Posterior vena cava (tissue), 2 donors: ENCODE results near the gene LRRC8B. TPM values are rescaled to one million over a fixed set of nuclear protein-coding genes. Genes with fewer than 3 reads are reported as not detected.
A peak's percentile ranks its signal among the peaks of the same experiment; 100 is the strongest.
"Not testable (repeated sequence)": the region's sequence is repeated elsewhere in the genome, so short reads cannot be mapped to it uniquely, and the experiment has no call there.

ENCODE experiments used
- DNase-seq: peaks from one replicate; pipeline ENCODE4 v3.0.0-alpha.2; 2020; ENCODE audit warnings: low spot score
- intact Hi-C, 2 donors: fragments of 100-400 bp; cut with DNase I; formaldehyde crosslinking; loops; one replicate each; pipeline versions ENCODE4 v1.14.1 to v1.14.2; 2022 to 2023
- long read RNA-seq, 2 donors: library from polyadenylated mRNA; unstranded; transcript quantifications; one replicate each; pipeline ENCODE4 v2.0.0, GENCODE V29; 2020 to 2021
- total RNA-seq, 2 donors: library from RNA; stranded (reverse); fragmentation: NEBNext Ultra II Directional; extraction: Animal tissue kit (Norgen Biotek cat#: 25700); gene quantifications; one replicate each; pipeline ENCODE4 v1.2.1, GENCODE V29; 2021
- donor health status: DM: yes; HTN: yes; CAD: no.
- donor health status: DM: yes; HTN: yes; CAD: no.

LRRC8B gene
- total RNA-seq, result 1 to 10 TPM; 6.0 to 9.9 TPM
- long read RNA-seq, donor 1, partial matches to known transcripts, result 3 of 4 reads
- long read RNA-seq, donor 1, other reads (novel, unspliced or antisense), result 1 of 4 reads
- long read RNA-seq, donor 2, result 0 reads

GRCh38 chr1:89524369-89525168 lies at the start of gene LRRC8B:
LRRC8B (plus strand) TSS chr1:89524829; CDS start chr1:89582651, 57,822 bp downstream.
- intact Hi-C loops, result loop anchor here in 1 of 2 donors (10.0 kb wide), 1 partner anchor 50 kb away; no protein-coding TSS in a partner anchor
- peak; percentile 98 for DNase-seq

DNA sequence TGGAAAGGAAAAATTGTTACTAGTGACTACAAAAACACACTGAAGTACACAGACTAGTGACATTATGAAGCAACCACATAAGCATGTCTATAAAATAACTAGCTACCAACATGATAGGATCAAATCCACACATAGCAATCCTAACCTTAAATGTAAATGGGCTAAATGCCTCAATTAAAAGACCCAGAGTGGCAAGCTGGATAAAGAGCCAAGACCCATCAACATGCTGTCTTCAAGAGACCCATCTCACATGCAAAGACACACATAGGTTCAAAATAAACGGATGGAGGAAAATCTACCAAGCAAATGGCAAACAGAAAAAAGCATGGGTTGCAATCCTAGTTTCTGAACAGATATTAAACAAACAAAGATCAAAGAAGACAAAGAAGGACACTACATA lies 49.4 kb upstream of the LRRC8B start:
- no peak for DNase-seq
- intact Hi-C loops, result no loop called here

DNA sequence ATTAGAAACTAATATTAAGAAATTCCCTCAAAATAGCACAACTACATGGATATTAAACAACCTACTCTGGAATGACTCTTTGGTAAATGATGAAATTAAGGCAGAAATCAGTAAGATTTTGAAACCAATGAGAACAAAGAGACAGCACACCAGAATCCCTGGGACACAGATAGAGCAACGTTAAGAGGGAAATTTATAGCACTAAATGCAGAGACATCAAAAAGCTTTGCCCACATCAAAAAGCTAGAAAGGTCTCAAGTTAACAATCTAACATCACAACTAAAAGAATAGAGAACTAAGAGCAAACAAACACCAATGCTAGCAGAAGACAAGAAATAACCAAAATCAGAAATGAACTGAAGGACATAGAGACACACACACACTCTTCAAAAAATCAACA lies 48.6 kb upstream of the LRRC8B start:
- no peak for DNase-seq
- intact Hi-C loops, result no loop called here

GRCh38 chr1:89483010-89483756 lies 41.4 kb upstream of the LRRC8B start:
- DNase-seq, result peak; percentile 80
- intact Hi-C loops, result loop anchor here (5.0 to 10.0 kb wide), 3 partner anchors 114 to 292 kb away; no protein-coding TSS in a partner anchor

DNA sequence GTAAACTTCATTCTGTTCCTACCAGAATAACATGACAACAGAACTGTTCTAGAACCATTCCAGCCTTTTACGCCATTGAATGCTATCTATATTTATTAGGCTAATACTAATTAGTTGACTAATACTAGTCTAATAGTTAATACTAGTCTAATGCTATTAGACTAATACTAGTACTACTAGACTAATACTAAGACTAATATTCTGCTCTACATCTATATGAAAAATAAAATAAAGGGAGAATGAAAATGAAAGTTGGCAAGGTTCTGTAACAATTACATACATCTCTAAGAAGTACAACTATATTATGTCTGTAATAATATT lies 40.9 kb upstream of the LRRC8B start:
- intact Hi-C loops, result loop anchor here (5.0 to 10.0 kb wide), 3 partner anchors 114 to 291 kb away; no protein-coding TSS in a partner anchor

DNA sequence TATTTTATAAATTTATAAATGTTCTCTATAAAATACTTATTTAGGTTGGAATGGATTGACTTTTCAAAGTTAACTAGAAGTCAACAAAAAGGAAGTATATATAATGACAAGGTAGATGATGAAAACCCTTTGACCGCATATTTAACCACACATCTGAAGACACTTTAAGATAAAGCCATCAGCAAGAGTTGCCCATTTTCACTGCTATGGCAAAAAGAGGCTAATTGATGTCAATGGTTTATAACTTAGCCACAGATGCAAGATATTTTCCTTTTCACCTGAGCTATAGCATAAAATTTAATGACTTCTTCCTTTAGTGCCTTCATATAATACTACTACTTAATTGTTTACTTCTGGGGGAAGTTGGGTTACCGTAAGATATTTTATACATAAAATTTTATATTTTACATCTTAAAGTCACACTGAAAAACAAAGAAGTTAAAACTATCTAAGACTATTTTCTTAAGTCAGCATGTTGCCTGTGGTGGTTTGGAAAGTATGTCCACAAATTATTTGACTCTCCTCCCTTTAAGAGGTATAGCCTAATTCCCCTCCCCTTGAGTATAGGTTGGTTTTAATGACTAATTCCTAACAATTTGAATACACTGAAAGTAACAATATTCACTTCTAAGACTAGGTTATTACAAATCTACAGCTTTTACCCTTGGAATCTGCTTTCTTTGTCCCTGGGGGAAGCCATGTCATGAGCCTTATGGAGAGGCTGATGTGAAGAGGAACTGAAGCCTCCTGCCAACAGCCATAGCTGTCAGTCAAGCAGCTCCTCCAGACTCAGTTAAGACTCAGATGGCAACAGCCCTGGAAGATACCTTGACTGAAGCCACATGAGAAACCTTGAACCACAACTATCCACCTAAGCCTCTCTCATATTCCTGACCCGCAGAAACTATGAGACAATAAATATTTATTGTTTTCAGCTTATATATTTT lies 40.3 kb upstream of the LRRC8B start:
- DNase-seq, result no peak
- intact Hi-C loops, result loop anchor here (5.0 to 10.0 kb wide), 3 partner anchors 113 to 290 kb away; no protein-coding TSS in a partner anchor

More for the DNA sequence above, 40.9 kb upstream of the LRRC8B start:
- DNase-seq, result no peak

DNA sequence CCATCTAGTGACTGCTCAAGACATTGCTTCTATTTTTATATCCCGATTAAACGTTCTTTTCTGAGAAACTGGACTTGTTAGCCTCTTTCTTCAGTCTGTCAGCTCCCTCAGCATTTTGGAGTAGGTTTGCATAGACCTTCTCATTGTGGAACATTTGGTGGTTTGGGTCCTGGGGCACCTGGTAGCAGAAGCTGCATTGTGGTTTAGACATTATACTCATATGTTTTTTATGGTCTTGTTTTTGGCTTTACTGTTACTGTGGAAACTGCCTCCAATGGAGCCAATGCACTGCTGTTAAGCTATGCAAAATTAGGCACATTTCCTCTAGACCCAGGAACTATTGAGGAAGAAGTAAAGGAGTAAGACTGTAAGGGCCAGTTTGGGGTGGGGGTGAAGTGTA lies 36.7 kb upstream of the LRRC8B start:
- intact Hi-C loops, result loop anchor here in 1 of 2 donors (10.0 kb wide), 1 partner anchor 287 kb away; no protein-coding TSS in a partner anchor

GRCh38 chr1:89489047-89489729 lies 35.4 kb upstream of the LRRC8B start:
- DNase-seq, result no peak
- intact Hi-C loops, result loop anchor here in 1 of 2 donors (10.0 kb wide), 1 partner anchor 286 kb away; no protein-coding TSS in a partner anchor

More for the DNA sequence above, 36.7 kb upstream of the LRRC8B start:
- no peak for DNase-seq

GRCh38 chr1:89490389-89490788 lies 34.2 kb upstream of the LRRC8B start:
- no peak for DNase-seq
- intact Hi-C loops, result no loop called here

DNA sequence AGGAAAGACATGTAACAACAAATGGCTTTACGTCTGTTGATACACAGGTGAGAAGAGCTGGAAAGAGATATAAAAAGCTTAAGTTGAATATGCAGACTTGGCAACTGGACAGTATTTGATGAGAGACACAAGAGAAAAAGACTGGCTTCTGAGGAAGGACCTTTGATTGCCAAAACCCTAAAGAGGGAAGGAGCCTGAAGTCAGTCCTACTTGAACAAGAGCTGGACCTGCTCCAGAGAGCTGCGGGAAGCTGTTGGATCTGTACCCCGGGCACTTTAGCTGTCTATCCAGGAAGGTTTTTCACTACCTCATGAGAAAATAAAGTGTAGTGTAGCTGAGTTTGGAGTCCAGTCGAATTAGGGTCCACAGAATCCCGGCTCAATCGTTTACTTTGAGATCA lies 25.3 kb upstream of the LRRC8B start:
- DNase-seq, result no peak
- intact Hi-C loops, result no loop called here

DNA sequence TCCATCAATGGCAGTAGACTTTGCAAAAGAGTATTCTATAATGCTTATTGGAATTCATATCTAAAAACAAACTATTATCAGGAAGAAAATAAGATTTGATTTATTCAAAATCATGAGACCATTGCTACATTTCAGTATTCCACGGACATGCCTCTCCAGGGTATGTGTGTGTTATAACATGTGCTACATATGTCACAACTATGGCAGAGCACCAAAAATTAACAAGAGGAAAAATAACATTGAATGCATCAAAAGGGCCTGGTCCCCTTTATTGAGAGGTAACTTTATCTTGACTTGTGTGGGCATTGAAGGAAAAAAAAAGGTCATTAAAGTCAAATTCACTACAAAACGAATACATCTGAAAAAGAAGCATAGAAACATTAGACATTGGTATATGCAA lies 22.6 kb upstream of the LRRC8B start:
- intact Hi-C loops, result no loop called here
- DNase-seq, result no peak

DNA sequence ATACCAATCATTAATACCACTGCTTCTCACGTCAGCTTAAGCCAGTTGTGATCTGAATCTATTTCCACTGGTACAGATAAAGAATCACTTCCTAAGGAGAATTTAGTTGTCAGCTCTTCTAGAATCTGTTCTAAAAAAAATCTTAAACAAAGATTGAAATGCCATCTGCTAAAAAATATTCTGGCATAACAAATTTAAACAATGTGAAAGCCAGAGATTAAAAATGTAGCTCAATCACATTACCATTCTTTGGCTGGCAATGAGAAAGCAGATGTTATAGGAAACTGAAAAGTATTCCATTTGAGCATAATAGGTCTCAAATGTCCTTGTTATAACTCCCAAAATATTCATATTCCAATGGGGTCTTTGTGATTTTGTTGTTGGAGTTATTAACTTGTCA lies 21.7 kb upstream of the LRRC8B start:
- DNase-seq, result no peak
- intact Hi-C loops, result no loop called here

DNA sequence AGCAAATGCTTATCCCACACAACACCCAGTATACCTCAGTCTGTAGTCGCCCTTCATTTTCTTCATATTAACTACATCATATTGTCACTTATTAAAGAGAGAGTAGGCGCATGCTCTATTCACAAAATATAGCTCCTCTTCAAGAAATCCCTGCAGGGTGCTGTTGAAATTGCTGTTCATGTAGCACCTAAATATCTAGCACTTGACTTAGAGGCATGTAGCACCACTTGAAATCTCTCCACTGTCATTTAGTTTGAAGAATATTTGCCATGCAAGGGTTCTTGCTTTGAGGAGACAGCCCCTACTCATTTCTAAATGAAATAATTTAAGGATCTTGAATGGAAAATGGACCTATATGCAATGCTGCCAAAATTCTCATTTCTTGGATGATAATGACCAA lies 20.9 kb upstream of the LRRC8B start:
- intact Hi-C loops, result no loop called here

DNA sequence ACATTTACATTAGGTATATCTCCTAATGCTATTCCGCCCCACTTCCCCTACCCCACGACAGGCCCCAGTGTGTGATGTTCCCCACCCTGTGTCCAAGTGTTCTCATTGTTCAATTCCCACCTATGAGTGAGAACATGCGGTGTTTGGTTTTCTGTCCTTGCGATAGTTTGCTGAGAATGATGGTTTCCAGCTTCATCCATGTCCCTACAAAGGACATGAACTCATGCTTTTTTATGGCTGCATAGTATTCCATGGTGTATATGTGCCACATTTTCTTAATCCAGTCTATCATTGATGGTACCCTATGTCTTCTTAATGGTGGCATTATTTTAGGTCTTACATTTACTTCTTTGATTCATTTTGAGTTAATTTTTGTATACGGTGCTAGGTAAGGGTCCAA lies 14.6 kb upstream of the LRRC8B start:
- intact Hi-C loops, DNase-seq: not testable (repeated sequence)

More for the DNA sequence above, 20.9 kb upstream of the LRRC8B start:
- no peak for DNase-seq

- intact Hi-C loops, result no loop called here
- no peak for DNase-seq
Measured at GRCh38 chr1:89512996-89513720, 11.5 kb upstream of the LRRC8B start.

- no peak for DNase-seq
- intact Hi-C loops, result no loop called here
Measured at GRCh38 chr1:89516055-89516454, 8.6 kb upstream of the LRRC8B start.

- DNase-seq, result no peak
- intact Hi-C loops, result loop anchor here in 1 of 2 donors (1.0 kb wide), 1 partner anchor 20 kb away; no protein-coding TSS in a partner anchor
Measured at GRCh38 chr1:89518221-89518631, 6.4 kb upstream of the LRRC8B start.
